Neuronal stem cell (in vitro differentiated cells): ENCODE data around the gene SCAP.

ENCODE experiments used
- DNase-seq: peaks from one replicate; pipeline ENCODE4 v3.0.0-alpha.2; 2013; ENCODE audit warnings: low spot score
- H2AFZ ChIP-seq: one replicate; pipeline ENCODE4 v1.6.1; 2013; ENCODE audit warnings: mild to moderate bottlenecking, low read length, inconsistent platforms
- H2AK5ac ChIP-seq: 2 replicates; pipeline ENCODE4 v1.6.1; 2013; ENCODE audit warnings: low read depth, mild to moderate bottlenecking, inconsistent platforms, low read length, moderate library complexity, mixed read lengths
- H2BK120ac ChIP-seq: 2 replicates; pipeline ENCODE4 v1.6.1; 2013; ENCODE audit warnings: low read depth, mild to moderate bottlenecking, inconsistent platforms, low read length, moderate library complexity, mixed read lengths
- H2BK12ac ChIP-seq: one replicate; pipeline ENCODE4 v1.6.1; 2013; ENCODE audit warnings: low read length, inconsistent platforms
- H2BK15ac ChIP-seq: 2 replicates; pipeline ENCODE4 v1.6.1; 2013; ENCODE audit warnings: mild to moderate bottlenecking, low read length, inconsistent platforms, mixed read lengths
- H2BK5ac ChIP-seq: one replicate; pipeline ENCODE4 v1.6.1; 2013; ENCODE audit warnings: inconsistent platforms, mild to moderate bottlenecking, low read length, moderate library complexity
- H3K14ac ChIP-seq: one replicate; pipeline ENCODE4 v1.6.1; 2013; ENCODE audit warnings: low read length, inconsistent platforms
- H3K18ac ChIP-seq: 2 replicates; pipeline ENCODE4 v1.6.1; 2013; ENCODE audit warnings: low read length, inconsistent platforms
- H3K23ac ChIP-seq: 2 replicates; pipeline ENCODE4 v1.6.1; 2013; ENCODE audit warnings: low read depth, mild to moderate bottlenecking, mixed read lengths, low read length, inconsistent platforms; ENCODE audit not compliant: poor library complexity
- H3K27ac ChIP-seq: replicated peaks from 3 replicates; pipeline ENCODE4 v1.5.1; 2013; ENCODE audit warnings: low read length, inconsistent platforms
- H3K27me3 ChIP-seq, 3 experiments: 2 replicates each; pipeline ENCODE4 v1.6.1; 2013; ENCODE audit warnings: low read length in 3 of 3, mild to moderate bottlenecking in 2 of 3, inconsistent platforms in 1 of 3, low read depth in 1 of 3, mixed read lengths in 1 of 3, moderate library complexity in 1 of 3; ENCODE audit not compliant: control insufficient read depth in 3 of 3, insufficient read depth in 3 of 3
- H3K36me3 ChIP-seq, 2 donors: replicated peaks in 1 of 2; 2 replicates each; pipeline ENCODE4 v1.6.1; 2013; ENCODE audit warnings: low read length in 2 of 2; ENCODE audit not compliant: control insufficient read depth in 2 of 2, insufficient read depth in 2 of 2
- H3K4ac ChIP-seq: 2 replicates; pipeline ENCODE4 v1.6.1; 2013; ENCODE audit warnings: inconsistent platforms, mild to moderate bottlenecking, low read length, moderate library complexity
- H3K4me1 ChIP-seq, 2 donors: 1 replicate in 1 of 2; 2 replicates in 1 of 2; pipeline ENCODE4 v1.6.1; 2013; ENCODE audit warnings: low read length in 2 of 2, low read depth in 1 of 2; ENCODE audit not compliant: control insufficient read depth in 2 of 2, insufficient read depth in 1 of 2
- H3K4me2 ChIP-seq: one replicate; pipeline ENCODE4 v1.6.1; 2013; ENCODE audit warnings: mild to moderate bottlenecking, low read length, inconsistent platforms; ENCODE audit not compliant: insufficient read depth, poor library complexity, severe bottlenecking
- H3K4me3 ChIP-seq, 2 donors: 2 replicates each; pipeline ENCODE4 v1.5.1; 2013; ENCODE audit warnings: low read length in 2 of 2, mild to moderate bottlenecking in 2 of 2, inconsistent platforms in 1 of 2, moderate library complexity in 1 of 2
- H3K79me1 ChIP-seq: one replicate; pipeline ENCODE4 v1.6.1; 2013; ENCODE audit warnings: low read depth, mild to moderate bottlenecking, inconsistent platforms, low read length, moderate library complexity
- H3K9ac ChIP-seq: one replicate; pipeline ENCODE4 v1.6.1; 2013; ENCODE audit warnings: mild to moderate bottlenecking, low read depth, low read length, inconsistent platforms; ENCODE audit not compliant: poor library complexity
- H3K9me3 ChIP-seq, 2 donors: replicated peaks in 1 of 2; 2 replicates each; pipeline versions ENCODE3 to v1.6.1; 2013; ENCODE audit warnings: low read length in 2 of 2, mild to moderate bottlenecking in 2 of 2, inconsistent platforms in 1 of 2, low read depth in 1 of 2, mixed read lengths in 1 of 2, moderate library complexity in 1 of 2; ENCODE audit not compliant: control insufficient read depth in 2 of 2, insufficient read depth in 1 of 2
- H4K8ac ChIP-seq: one replicate; pipeline ENCODE4 v1.6.1; 2013; ENCODE audit warnings: low read depth, mild to moderate bottlenecking, inconsistent platforms, low read length, moderate library complexity
- H4K91ac ChIP-seq: one replicate; pipeline ENCODE4 v1.6.1; 2013; ENCODE audit warnings: low read length, low read depth, mild to moderate bottlenecking, inconsistent platforms; ENCODE audit not compliant: poor library complexity
- WGBS, 2 donors: extraction: QIAGEN DNeasy Blood & Tissue Kit; methylation state at CpG; one replicate each; pipeline ENCODE4 v1.1.7; 2013; ENCODE audit warnings: missing lambda C conversion rate in 2 of 2, mixed read lengths in 1 of 2; ENCODE audit not compliant: insufficient read length in 2 of 2, insufficient replicate concordance in 1 of 2; ENCODE audit errors: extremely low coverage in 2 of 2; 5-methylcytosine and 5-hydroxymethylcytosine counted together

The SCAP gene

DNA sequence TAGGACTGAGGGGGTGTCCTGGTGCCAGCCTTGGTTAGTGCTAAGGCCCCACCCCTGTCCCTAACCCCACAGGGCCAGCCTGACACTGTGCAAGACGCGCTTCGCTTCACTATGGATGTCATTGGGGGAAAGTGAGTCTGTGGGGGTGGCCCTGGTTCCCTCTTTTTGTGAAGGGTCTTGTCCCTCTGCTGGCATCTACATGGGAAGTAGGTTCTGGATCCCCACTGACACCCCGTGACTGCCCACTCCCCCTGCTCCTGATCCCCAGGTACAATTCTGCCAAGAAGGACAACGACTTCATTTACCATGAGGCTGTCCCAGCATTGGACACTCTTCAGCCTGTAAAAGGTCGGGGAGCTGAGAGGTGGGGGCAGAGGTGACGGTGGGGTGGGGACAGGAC is 68.5 kb downstream of the SCAP start:
- H2AFZ ChIP-seq = no peak overlapping the region

DNA sequence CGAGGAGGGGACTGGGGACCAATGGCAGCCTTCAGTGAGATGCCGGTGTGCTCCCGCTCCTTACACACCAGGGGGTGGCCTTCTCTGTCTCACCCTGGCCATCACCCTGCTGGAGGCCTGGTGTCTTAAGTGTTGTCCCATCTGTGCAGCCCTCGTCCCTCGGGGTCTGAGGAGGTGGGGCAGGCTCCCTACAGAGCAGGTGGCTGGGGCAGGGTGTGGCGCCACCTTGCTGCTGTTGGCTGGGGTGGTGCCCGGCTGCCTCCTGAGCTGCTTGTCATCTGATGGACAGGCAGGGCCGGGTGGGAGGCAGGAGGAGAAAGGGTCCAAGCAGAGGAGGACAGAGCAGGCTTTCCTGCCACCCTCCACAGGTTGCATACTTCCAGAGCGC is 69.0 kb downstream of the SCAP start:
- Histone ChIP-seq H3K9me3 (peaks cover 0 to 2% of the 10 kb centered on the region in 2 donors), H4K8ac (no peak overlapping the region), H3K18ac (no peak overlapping the region), H3K23ac (peak overlapping the region; percentile 60), H3K4ac (no peak overlapping the region), H2AK5ac (no peak overlapping the region), H3K4me2 (no peak overlapping the region), H2BK12ac (no peak overlapping the region), H2AFZ (no peak overlapping the region), H3K27ac (no peak overlapping the region), H3K79me1 (peaks cover 7% of the 10 kb centered on the region), H3K14ac (no peak overlapping the region), H3K4me1 (peaks cover 7 to 9% of the 10 kb centered on the region in 2 donors), H2BK120ac (no peak overlapping the region), H2BK5ac (peak overlapping the region; percentile 77), H3K27me3 (no peaks in the 10 kb centered on the region), H3K9ac (no peak overlapping the region), H3K4me3 (peak overlapping the region in 1 of 2 donors; percentile 33), H4K91ac (no peak overlapping the region), H3K36me3 (peaks cover 33 to 68% of the 10 kb centered on the region in 2 donors), H2BK15ac (no peak overlapping the region)
- no CpG with 5 or more reads among the region's 9 CpGs for WGBS, 2 donors
- no peak for DNase-seq

More for the DNA sequence above, 68.5 kb downstream of the SCAP start:
- Histone ChIP-seq H2BK12ac (no peak overlapping the region), H2AK5ac (no peak overlapping the region), H3K36me3 (peaks cover 38 to 70% of the 10 kb centered on the region in 2 donors), H3K4me1 (peaks cover 7 to 9% of the 10 kb centered on the region in 2 donors), H3K4me2 (no peak overlapping the region), H3K18ac (no peak overlapping the region), H3K79me1 (peaks cover 7% of the 10 kb centered on the region), H3K14ac (no peak overlapping the region), H2BK15ac (no peak overlapping the region), H3K27me3 (no peaks in the 10 kb centered on the region), H2BK5ac (peak overlapping the region; percentile 82), H3K27ac (no peak overlapping the region), H2BK120ac (no peak overlapping the region), H3K23ac (peak overlapping the region; percentile 60), H3K9me3 (peaks cover 0 to 2% of the 10 kb centered on the region in 2 donors), H3K4ac (no peak overlapping the region), H4K8ac (no peak overlapping the region), H3K4me3 (no peak overlapping the region), H3K9ac (no peak overlapping the region), H4K91ac (no peak overlapping the region)
- no peak for DNase-seq
- no CpG with 5 or more reads among the region's 7 CpGs for WGBS, 2 donors

DNA sequence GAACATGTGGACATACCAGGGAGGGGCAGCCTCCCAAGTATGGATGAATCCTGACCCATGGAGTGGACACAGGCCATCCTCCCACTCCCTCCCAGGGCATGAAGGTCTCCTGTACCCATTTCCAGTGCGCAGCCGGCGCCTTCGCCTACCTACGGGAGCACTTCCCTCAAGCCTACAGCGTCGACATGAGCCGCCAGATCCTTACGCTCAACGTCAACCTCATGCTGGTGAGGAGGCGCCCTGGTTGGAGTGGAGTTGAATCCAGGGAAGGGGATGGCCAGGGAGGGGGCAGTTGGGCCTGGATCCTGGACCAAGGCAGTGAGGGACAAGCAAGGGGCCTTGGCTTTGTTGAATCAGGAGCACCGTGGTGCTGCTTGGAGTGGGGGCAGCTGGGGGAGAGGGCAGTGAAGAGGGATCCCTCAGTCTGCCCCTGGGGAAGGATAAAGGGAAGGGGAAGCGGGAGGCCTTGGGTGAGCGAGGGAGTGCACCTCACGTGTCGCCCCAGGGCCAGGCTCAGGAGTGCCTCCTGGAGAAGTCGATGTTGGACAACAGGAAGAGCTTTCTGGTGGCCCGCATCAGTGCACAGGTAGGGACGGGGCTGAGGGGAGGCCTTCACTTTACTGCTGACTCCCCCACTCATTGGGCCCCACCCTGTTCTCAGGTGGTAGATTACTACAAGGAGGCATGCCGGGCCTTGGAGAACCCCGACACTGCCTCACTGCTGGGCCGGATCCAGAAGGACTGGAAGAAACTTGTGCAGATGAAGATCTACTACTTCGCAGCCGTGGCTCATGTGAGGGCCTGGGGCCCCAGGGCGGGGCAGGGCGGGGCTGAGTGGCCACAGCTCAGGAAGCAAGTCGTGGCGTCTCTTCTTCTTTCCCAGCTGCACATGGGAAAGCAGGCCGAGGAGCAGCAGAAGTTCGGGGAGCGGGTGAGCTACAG is 69.7 kb downstream of the SCAP start:
- H2BK120ac ChIP-seq = no peak overlapping the region
- peak overlapping the region; percentile 54 for H2AK5ac ChIP-seq
- peak overlapping the region; percentile 48 for H3K18ac ChIP-seq
- no peak overlapping the region for H2BK12ac ChIP-seq
- no peak overlapping the region for H3K27ac ChIP-seq
- H3K36me3 ChIP-seq = peaks cover 29 to 65% of the 10 kb centered on the region in 2 donors
- H4K91ac ChIP-seq = no peak overlapping the region
- H2AFZ ChIP-seq = no peak overlapping the region
- H3K27me3 ChIP-seq = no peaks in the 10 kb centered on the region
- no peak overlapping the region for H2BK15ac ChIP-seq
- peak overlapping the region; percentile 37 for H3K9ac ChIP-seq
- peak overlapping the region; percentile 65 for H4K8ac ChIP-seq
- no peak for DNase-seq
- peaks cover 7 to 9% of the 10 kb centered on the region in 2 donors for H3K4me1 ChIP-seq
- H3K79me1 ChIP-seq = peaks cover 5% of the 10 kb centered on the region
- no peak overlapping the region for H3K14ac ChIP-seq
- no peak overlapping the region for H3K4me2 ChIP-seq
- H3K4ac ChIP-seq = no peak overlapping the region
- peak overlapping the region; percentile 73 for H3K23ac ChIP-seq
- no CpG with 5 or more reads among the region's 31 CpGs for WGBS, 2 donors
- H3K4me3 ChIP-seq = peak overlapping the region in 1 of 2 donors; percentile 33
- H3K9me3 ChIP-seq = peaks cover 0 to 2% of the 10 kb centered on the region in 2 donors
- H2BK5ac ChIP-seq = peak overlapping the region; percentile 14
